Panc1 (cell line): ENCODE data around the gene SCN2B.

Experiments
- POLR2AphosphoS5 ChIP-seq: IDR thresholded peaks from 2 replicates; pipeline ENCODE4 v1.6.1; 2012; ENCODE audit warnings: mild to moderate bottlenecking, low read depth, low read length, moderate library complexity
- TF ChIP-seq, protein P1 (sequence below): fragments of 450-650 bp; IDR thresholded peaks from 2 replicates; pipeline ENCODE4 v1.5.1; 2017; ENCODE audit warnings: mild to moderate bottlenecking

DNA sequence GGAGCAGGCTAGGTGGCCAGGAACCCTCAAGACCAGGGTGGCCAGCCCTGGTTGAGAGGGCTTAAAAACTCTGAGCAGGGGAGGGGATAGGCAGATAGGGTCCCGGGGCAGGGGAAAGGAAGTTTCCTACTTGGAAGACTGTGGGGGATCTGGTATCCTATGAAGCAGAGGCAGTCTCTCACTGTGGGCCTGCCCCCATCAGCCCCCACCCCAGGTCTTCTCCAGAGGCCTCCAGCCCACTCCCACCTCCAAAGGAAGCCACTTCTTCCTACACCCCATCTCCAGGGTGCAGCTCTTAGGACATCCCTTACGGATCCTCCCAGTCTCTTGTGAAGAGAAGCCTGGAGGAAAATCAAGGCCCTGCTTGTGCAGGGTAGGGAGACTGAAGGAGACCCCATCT lies 40.1 kb downstream of the SCN2B start:
- no peak for TF ChIP-seq POLR2AphosphoS5
- TF ChIP-seq, protein P1, sequence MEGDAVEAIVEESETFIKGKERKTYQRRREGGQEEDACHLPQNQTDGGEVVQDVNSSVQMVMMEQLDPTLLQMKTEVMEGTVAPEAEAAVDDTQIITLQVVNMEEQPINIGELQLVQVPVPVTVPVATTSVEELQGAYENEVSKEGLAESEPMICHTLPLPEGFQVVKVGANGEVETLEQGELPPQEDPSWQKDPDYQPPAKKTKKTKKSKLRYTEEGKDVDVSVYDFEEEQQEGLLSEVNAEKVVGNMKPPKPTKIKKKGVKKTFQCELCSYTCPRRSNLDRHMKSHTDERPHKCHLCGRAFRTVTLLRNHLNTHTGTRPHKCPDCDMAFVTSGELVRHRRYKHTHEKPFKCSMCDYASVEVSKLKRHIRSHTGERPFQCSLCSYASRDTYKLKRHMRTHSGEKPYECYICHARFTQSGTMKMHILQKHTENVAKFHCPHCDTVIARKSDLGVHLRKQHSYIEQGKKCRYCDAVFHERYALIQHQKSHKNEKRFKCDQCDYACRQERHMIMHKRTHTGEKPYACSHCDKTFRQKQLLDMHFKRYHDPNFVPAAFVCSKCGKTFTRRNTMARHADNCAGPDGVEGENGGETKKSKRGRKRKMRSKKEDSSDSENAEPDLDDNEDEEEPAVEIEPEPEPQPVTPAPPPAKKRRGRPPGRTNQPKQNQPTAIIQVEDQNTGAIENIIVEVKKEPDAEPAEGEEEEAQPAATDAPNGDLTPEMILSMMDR: no peak
